PC-9 (cell line): ENCODE results near the gene DIPK1B. TPM values are rescaled to one million over a fixed set of nuclear protein-coding genes. Genes with fewer than 3 reads are reported as not detected.

Experiments
- BruUV-seq: library from RNA; stranded (reverse); fragments of 400-500 nt; replicated peaks from 2 replicates; lab custom pipeline; 2021; lab: Mats Ljungman, UMichigan
- CTCF ChIA-PET: fragments of 300-600 bp; sonication (Branson Sonifier 250); formaldehyde crosslinking; loops from one replicate; lab custom pipeline; 2022; ENCODE audit warnings: antibody characterized with exemption; lab: Charles Lee
- POLR2A ChIA-PET: fragments of 300-600 bp; sonication (Branson Sonifier 250); formaldehyde crosslinking; loops from one replicate; lab custom pipeline; 2022; ENCODE audit warnings: antibody characterized with exemption; ENCODE audit not compliant: unreplicated experiment; lab: Charles Lee
- DNase-seq, 2 experiments: peaks; one replicate each; pipeline versions ENCODE4 v3.0.0 to v3.0.0-alpha.2; 2015 to 2022; ENCODE audit warnings: mixed read lengths in 1 of 2
- H2AFZ ChIP-seq: fragments of 200-600 bp; sonication (generic); 2 replicates; pipeline ENCODE4 v1.8.1; 2017; ENCODE audit warnings: antibody characterized with exemption
- H3F3A ChIP-seq: fragments of 200-600 bp; sonication (generic); 2 replicates; pipeline ENCODE4 v1.8.1; 2017; ENCODE audit warnings: antibody characterized with exemption, mild to moderate bottlenecking, low read depth; ENCODE audit not compliant: insufficient read depth
- H3K27ac ChIP-seq: fragments of 200-600 bp; sonication (generic); 2 replicates; pipeline ENCODE4 v1.6.1; 2016; ENCODE audit warnings: mixed run types
- H3K27me3 ChIP-seq: fragments of 200-600 bp; sonication (generic); 2 replicates; pipeline ENCODE4 v1.6.1; 2016; ENCODE audit warnings: low read depth, mixed run types; ENCODE audit not compliant: insufficient read depth
- H3K36me3 ChIP-seq: fragments of 200-600 bp; sonication (generic); 2 replicates; pipeline ENCODE4 v1.6.1; 2016; ENCODE audit warnings: low read depth, mixed run types
- H3K4me1 ChIP-seq: fragments of 200-600 bp; sonication (generic); replicated peaks from 2 replicates; pipeline ENCODE4 v1.6.1; 2016; ENCODE audit warnings: mixed run types; ENCODE audit not compliant: insufficient read depth
- H3K4me2 ChIP-seq: fragments of 200-600 bp; sonication (generic); 2 replicates; pipeline ENCODE4 v1.6.1; 2017; ENCODE audit warnings: mixed run types
- H3K4me3 ChIP-seq: fragments of 200-600 bp; sonication (generic); 2 replicates; pipeline ENCODE4 v1.6.1; 2016; ENCODE audit warnings: mixed run types
- H3K79me2 ChIP-seq: fragments of 200-600 bp; sonication (generic); 2 replicates; pipeline ENCODE4 v1.6.1; 2017; ENCODE audit warnings: low read depth, mixed run types
- H3K9me2 ChIP-seq: fragments of 200-600 bp; sonication (generic); 2 replicates; pipeline ENCODE4 v1.8.1; 2017; ENCODE audit warnings: mild to moderate bottlenecking; ENCODE audit not compliant: insufficient read depth
- H3K9me3 ChIP-seq: fragments of 200-600 bp; sonication (generic); 2 replicates; pipeline ENCODE4 v1.8.1; 2016; ENCODE audit warnings: low read depth; ENCODE audit not compliant: insufficient read depth
- H4K20me1 ChIP-seq: fragments of 200-600 bp; sonication (generic); 2 replicates; pipeline ENCODE4 v1.8.1; 2017; ENCODE audit not compliant: insufficient read depth
- CTCF ChIP-seq: fragments of 200-600 bp; sonication (generic); conservative IDR thresholded peaks from 2 replicates; pipeline ENCODE4 v1.6.1; 2017; ENCODE audit warnings: mixed run types, antibody characterized with exemption, mild to moderate bottlenecking, moderate library complexity
- EZH2 ChIP-seq: fragments of 200-600 bp; sonication (generic); IDR thresholded peaks from 2 replicates; pipeline ENCODE4 v1.8.0; 2017; ENCODE audit warnings: antibody characterized with exemption, low read depth
- intact Hi-C: fragments of 100-400 bp; cut with micrococcal nuclease; formaldehyde crosslinking; loops from one replicate; pipeline ENCODE4 v1.10.0; 2022; ENCODE audit not compliant: unreplicated experiment
- total RNA-seq: library from RNA; stranded (reverse); gene quantifications from 2 replicates; pipeline ENCODE4 v1.2.3, GENCODE V29; 2021

The DIPK1B gene
- total RNA-seq, 1 experiment from 2014 or later: 19.0 TPM

GRCh38 chr9:136685216-136685615, 27.2 kb upstream of the DIPK1B start:
- H3K4me3 ChIP-seq: peak overlapping the region; percentile 90; the same call in 1 of the 2 replicates
- H3K4me2 ChIP-seq: peak overlapping the region; percentile 99
- H2AFZ ChIP-seq: no peak overlapping the region
- no peaks in the 10 kb centered on the region for H3K36me3 ChIP-seq
- no peaks in the 10 kb centered on the region for H3K9me3 ChIP-seq
- peaks cover 15% of the 10 kb centered on the region; the same call in 1 of the 2 replicates for H3F3A ChIP-seq
- ChIA-PET POLR2A (no interaction called here), CTCF (interaction anchor here (0.6 kb wide), 1 partner anchor 239 kb away, joined by 4 read pairs; no protein-coding TSS in a partner anchor)
- H3K4me1 ChIP-seq: peaks cover 20% of the 10 kb centered on the region
- H4K20me1 ChIP-seq: peaks cover 27% of the 10 kb centered on the region
- H3K79me2 ChIP-seq: peaks cover 29% of the 10 kb centered on the region
- no TSS peak for BruUV-seq
- intact Hi-C loops: no loop called here
- TF ChIP-seq CTCF: no peak
- no peak for TF ChIP-seq EZH2
- no peaks in the 10 kb centered on the region for H3K9me2 ChIP-seq
- no peak overlapping the region for H3K27ac ChIP-seq
- no peak for DNase-seq
- H3K27me3 ChIP-seq: no peaks in the 10 kb centered on the region

- Histone ChIP-seq H3K9me3 (no peaks in the 10 kb centered on the region), H3K27ac (no peak overlapping the region), H3K4me2 (peak overlapping the region; percentile 99), H3K9me2 (no peaks in the 10 kb centered on the region), H3K27me3 (no peaks in the 10 kb centered on the region), H3K4me3 (peak overlapping the region; percentile 90), H2AFZ (peak overlapping the region; percentile 93), H3F3A (peaks cover 14% of the 10 kb centered on the region; the same call in 1 of the 2 replicates), H3K4me1 (peaks cover 20% of the 10 kb centered on the region), H3K36me3 (no peaks in the 10 kb centered on the region), H3K79me2 (peaks cover 29% of the 10 kb centered on the region), H4K20me1 (peaks cover 26% of the 10 kb centered on the region)
- ChIA-PET POLR2A (no interaction called here), CTCF (no interaction called here)
- intact Hi-C loops: no loop called here
- TF ChIP-seq CTCF: no peak
- no peak for TF ChIP-seq EZH2
- TSS peak; percentile 52 for BruUV-seq
- no peak for DNase-seq
Measured at GRCh38 chr9:136685790-136686533, 26.4 kb upstream of the DIPK1B start.

- H3K9me2 ChIP-seq: no peaks in the 10 kb centered on the region
- no peak for TF ChIP-seq CTCF
- TF ChIP-seq EZH2: no peak
- peak overlapping the region; percentile 61; the same call in 1 of the 2 replicates for H3K27ac ChIP-seq
- peak overlapping the region; percentile 99 for H3K4me2 ChIP-seq
- H3K9me3 ChIP-seq: no peaks in the 10 kb centered on the region
- peaks cover 12% of the 10 kb centered on the region; the same call in 1 of the 2 replicates for H3F3A ChIP-seq
- POLR2A ChIA-PET: no interaction called here
- no TSS peak for BruUV-seq
- peak overlapping the region; percentile 90 for H3K4me3 ChIP-seq
- H4K20me1 ChIP-seq: peaks cover 26% of the 10 kb centered on the region
- CTCF ChIA-PET: no interaction called here
- no peak for DNase-seq
- H3K36me3 ChIP-seq: no peaks in the 10 kb centered on the region
- intact Hi-C loops: no loop called here
- H3K79me2 ChIP-seq: peaks cover 29% of the 10 kb centered on the region
- H3K27me3 ChIP-seq: no peaks in the 10 kb centered on the region
- peak overlapping the region; percentile 93 for H2AFZ ChIP-seq
- peaks cover 20% of the 10 kb centered on the region for H3K4me1 ChIP-seq
Measured at GRCh38 chr9:136686534-136686793, 25.9 kb upstream of the DIPK1B start.
